Thyroid gland (tissue), 4 donors: ENCODE results near the gene PLAU. TPM values are rescaled to one million over a fixed set of nuclear protein-coding genes. Genes with fewer than 3 reads are reported as not detected.
A peak's percentile ranks its signal among the peaks of the same experiment; 100 is the strongest.

ENCODE experiments used
- DNase-seq, 2 donors: peaks; one replicate each; pipeline ENCODE4 v3.0.0-alpha.2; 2019
- H3K27ac ChIP-seq, 3 donors: fragments of 200-600 bp; sonication (generic); 1 replicate in 2 of 3; 2 replicates in 1 of 3; pipeline ENCODE4 v1.5.1; 2016 to 2019; ENCODE audit warnings: mild to moderate bottlenecking in 1 of 3, moderate library complexity in 1 of 3
- H3K27me3 ChIP-seq: fragments of 200-600 bp; sonication (generic); one replicate; pipeline ENCODE4 v1.5.1; 2019
- H3K36me3 ChIP-seq, 2 donors: fragments of 200-600 bp; sonication (generic); one replicate each; pipeline ENCODE4 v1.5.1; 2016 to 2019
- H3K4me1 ChIP-seq, 2 donors: fragments of 200-600 bp; sonication (generic); one replicate each; pipeline ENCODE4 v1.5.1; 2017 to 2019
- H3K4me3 ChIP-seq, 3 donors: fragments of 200-600 bp; sonication (generic); replicated peaks in 1 of 3; 1 replicate in 2 of 3; 2 replicates in 1 of 3; pipeline ENCODE4 v1.5.1; 2016; ENCODE audit warnings: mild to moderate bottlenecking in 1 of 3
- H3K9me3 ChIP-seq: fragments of 200-600 bp; sonication (generic); one replicate; pipeline ENCODE4 v1.5.1; 2017
- CTCF ChIP-seq, 6 experiments: fragments of 200-600 bp in 3 of 6; fragments of 450-650 bp in 3 of 6; sonication (generic) in 3 of 6; IDR thresholded peaks; one replicate each; pipeline ENCODE4 v1.5.1; 2016 to 2019; ENCODE audit warnings: antibody characterized with exemption in 6 of 6, mild to moderate bottlenecking in 2 of 6, inconsistent platforms in 1 of 6, moderate library complexity in 1 of 6
- POLR2A ChIP-seq, 2 donors: fragments of 450-650 bp; IDR thresholded peaks; one replicate each; pipeline ENCODE4 v1.6.1; 2017; ENCODE audit warnings: antibody characterized with exemption in 2 of 2, mild to moderate bottlenecking in 2 of 2, moderate library complexity in 1 of 2
- WGBS, 2 donors: methylation state at CpG; one replicate each; pipeline ENCODE4 v1.1.5; 2017; 5-methylcytosine and 5-hydroxymethylcytosine counted together
- intact Hi-C: fragments of 100-400 bp; cut with DNase I; formaldehyde crosslinking; loops from one replicate; pipeline ENCODE4 v1.15.1; 2023
- total RNA-seq, 4 donors: library from RNA; depleted of rRNA; stranded (reverse); fragments of >200 nt; gene quantifications; one replicate each; pipeline ENCODE4 v1.2.3, GENCODE V29; 2016

PLAU gene
- total RNA-seq, 4 donors from 2014 or later = 3.8 to 13.3 (median 7.3) TPM

- Histone ChIP-seq H3K9me3 (no peaks in the 10 kb centered on the region), H3K4me1 (peaks cover 16 to 53% of the 10 kb centered on the region in 2 donors), H3K27ac (peak overlapping the region; percentile 59 to 77 (median 69)), H3K4me3 (no peak overlapping the region), H3K36me3 (no peaks in the 10 kb centered on the region), H3K27me3 (no peaks in the 10 kb centered on the region)
- no peak for TF ChIP-seq POLR2A (IDR thresholded peaks at IDR 0.05)
- no peak for TF ChIP-seq CTCF (IDR thresholded peaks at IDR 0.05)
- DNase-seq = peak; percentile 30 to 52
- intact Hi-C loops = no loop called here
- WGBS, 2 donors = 53 to 74% methylated on average over 8 of the region's 8 CpGs
Measured at GRCh38 chr10:73906524-73907447, 4.1 kb upstream of the PLAU start.

- no peaks in the 10 kb centered on the region for H3K27me3 ChIP-seq
- intact Hi-C loops = no loop called here
- peaks cover 23 to 64% of the 10 kb centered on the region in 2 donors for H3K4me1 ChIP-seq
- H3K27ac ChIP-seq = peak overlapping the region in 1 of 3 donors; percentile 77
- H3K9me3 ChIP-seq = no peaks in the 10 kb centered on the region
- no peak for DNase-seq
- TF ChIP-seq CTCF (IDR thresholded peaks at IDR 0.05) (no peak), POLR2A (IDR thresholded peaks at IDR 0.05) (no peak)
- H3K4me3 ChIP-seq = no peak overlapping the region
- no peaks in the 10 kb centered on the region for H3K36me3 ChIP-seq
- 81 to 85% methylated on average over 6 of the region's 6 CpGs for WGBS, 2 donors
Measured at GRCh38 chr10:73907841-73908517, 3.0 kb upstream of the PLAU start.

- H3K27me3 ChIP-seq = no peaks in the 10 kb centered on the region
- peak; percentile 48 to 49 for DNase-seq
- no peaks in the 10 kb centered on the region for H3K36me3 ChIP-seq
- no peaks in the 10 kb centered on the region for H3K9me3 ChIP-seq
- H3K4me3 ChIP-seq = no peak overlapping the region
- H3K27ac ChIP-seq = peak overlapping the region in 2 of 3 donors; percentile 17 to 20
- intact Hi-C loops = no loop called here
- WGBS, 2 donors = 27 to 29% methylated on average over 9 to 10 of the region's 10 CpGs
- TF ChIP-seq CTCF (IDR thresholded peaks at IDR 0.05) (no peak), POLR2A (IDR thresholded peaks at IDR 0.05) (no peak)
- H3K4me1 ChIP-seq = peaks cover 22 to 59% of the 10 kb centered on the region in 2 donors
Measured at GRCh38 chr10:73908853-73909539, 1.9 kb upstream of the PLAU start.

- WGBS, 2 donors = 83 to 85% methylated on average over 4 of the region's 4 CpGs
- H3K4me1 ChIP-seq = peaks cover 17 to 57% of the 10 kb centered on the region in 2 donors
Measured at GRCh38 chr10:73909540-73910115, 1.3 kb upstream of the PLAU start.

More at GRCh38 chr10:73909540-73910115, 1.3 kb upstream of the PLAU start:
- H3K36me3 ChIP-seq = no peaks in the 10 kb centered on the region
- H3K27me3 ChIP-seq = no peaks in the 10 kb centered on the region
- no peaks in the 10 kb centered on the region for H3K9me3 ChIP-seq
- H3K4me3 ChIP-seq = no peak overlapping the region
- no peak for DNase-seq
- TF ChIP-seq POLR2A (IDR thresholded peaks at IDR 0.05) = no peak
- no peak for TF ChIP-seq CTCF (IDR thresholded peaks at IDR 0.05)
- peak overlapping the region in 2 of 3 donors; percentile 17 to 20 for H3K27ac ChIP-seq
- intact Hi-C loops = no loop called here
